SK-N-SH (cell line): ENCODE data around the gene SLC35E2B. TPM values are rescaled to one million over a fixed set of nuclear protein-coding genes. Genes with fewer than 3 reads are reported as not detected.

ENCODE experiments used
- CTCF ChIA-PET: fragments of 300-600, 350-600 bp; formaldehyde crosslinking; extraction: SDS; loops from one replicate; lab custom pipeline; 2021; lab: Yijun Ruan, JAX
- POLR2A ChIA-PET: fragments of 350-600 bp; sonication (Branson Sonifier 250); formaldehyde crosslinking; extraction: SDS; loops from one replicate; lab custom pipeline; 2020; ENCODE audit warnings: antibody characterized with exemption, inconsistent platforms; lab: Yijun Ruan, JAX
- DNase-seq: peaks from one replicate; pipeline ENCODE4 v3.0.0; 2012
- H2AFZ ChIP-seq: fragments of 200-600 bp; sonication (generic); 2 replicates; pipeline ENCODE4 v1.8.1; 2016; ENCODE audit warnings: antibody characterized with exemption, mild to moderate bottlenecking, low read depth
- H3F3A ChIP-seq: fragments of 200-600 bp; sonication (generic); replicated peaks from 2 replicates; pipeline ENCODE3; 2016; ENCODE audit warnings: antibody characterized with exemption, mild to moderate bottlenecking; ENCODE audit not compliant: insufficient read depth
- H3K27ac ChIP-seq, 2 experiments: fragments of 200-500 bp in 1 of 2; fragments of 200-600 bp in 1 of 2; sonication (Bioruptor generic) in 1 of 2; sonication (generic), shearing (Covaris generic) in 1 of 2; 2 replicates each; pipeline versions ENCODE4 v1.5.1 to v1.6.1; 2014 to 2016; ENCODE audit warnings: low read depth in 2 of 2, inconsistent platforms in 1 of 2, low read length in 1 of 2, mild to moderate bottlenecking in 1 of 2, mixed read lengths in 1 of 2
- H3K27me3 ChIP-seq: fragments of 200-600 bp; sonication (generic), shearing (Covaris generic); 2 replicates; pipeline ENCODE4 v1.6.1; 2016; ENCODE audit warnings: mixed run types; ENCODE audit not compliant: insufficient read depth
- H3K36me3 ChIP-seq, 2 experiments: fragments of 200-500 bp in 1 of 2; fragments of 200-600 bp in 1 of 2; sonication (Bioruptor generic) in 1 of 2; sonication (generic) in 1 of 2; replicated peaks in 1 of 2; 2 replicates each; pipeline versions ENCODE3 to v1.5.1; 2014 to 2016; ENCODE audit warnings: low read length in 1 of 2, mild to moderate bottlenecking in 1 of 2; ENCODE audit not compliant: insufficient read depth in 2 of 2, control insufficient read depth in 1 of 2
- H3K4me1 ChIP-seq, 2 experiments: fragments of 200-500 bp in 1 of 2; fragments of 200-600 bp in 1 of 2; sonication (Bioruptor generic) in 1 of 2; sonication (generic), shearing (Covaris generic) in 1 of 2; 2 replicates each; pipeline versions ENCODE4 v1.5.1 to v1.6.1; 2014 to 2016; ENCODE audit warnings: low read depth in 1 of 2, low read length in 1 of 2, mixed run types in 1 of 2; ENCODE audit not compliant: insufficient read depth in 2 of 2, control insufficient read depth in 1 of 2
- H3K4me2 ChIP-seq: fragments of 200-600 bp; sonication (generic), shearing (Covaris generic); 2 replicates; pipeline ENCODE4 v1.6.1; 2017; ENCODE audit warnings: mixed run types
- H3K4me3 ChIP-seq, 2 experiments: fragments of 200-500 bp in 1 of 2; fragments of 200-600 bp in 1 of 2; sonication (Bioruptor generic) in 1 of 2; sonication (generic), shearing (Covaris generic) in 1 of 2; 2 replicates each; pipeline versions ENCODE4 v1.5.1 to v1.8.1; 2014 to 2016; ENCODE audit warnings: low read depth in 2 of 2, inconsistent platforms in 1 of 2, low read length in 1 of 2, mild to moderate bottlenecking in 1 of 2, mixed read lengths in 1 of 2, moderate library complexity in 1 of 2
- H3K79me2 ChIP-seq: fragments of 200-600 bp; sonication (generic); 2 replicates; pipeline ENCODE4 v1.8.1; 2017; ENCODE audit warnings: mild to moderate bottlenecking; ENCODE audit not compliant: insufficient read depth
- H3K9ac ChIP-seq: fragments of 200-600 bp; sonication (generic); 2 replicates; pipeline ENCODE4 v1.6.1; 2017; ENCODE audit warnings: mixed run types
- H3K9me2 ChIP-seq: fragments of 200-600 bp; sonication (generic); 2 replicates; pipeline ENCODE4 v1.6.1; 2017; ENCODE audit warnings: mixed run types
- H3K9me3 ChIP-seq: fragments of 200-600 bp; sonication (generic); 2 replicates; pipeline ENCODE4 v1.6.1; 2017; ENCODE audit warnings: mixed run types, mild to moderate bottlenecking, moderate library complexity
- H4K20me1 ChIP-seq: fragments of 200-600 bp; sonication (generic); 2 replicates; pipeline ENCODE4 v1.6.1; 2017; ENCODE audit warnings: mild to moderate bottlenecking, mixed run types; ENCODE audit not compliant: insufficient read depth
- GABPA ChIP-seq: IDR thresholded peaks from 2 replicates; pipeline ENCODE4 v1.4.0; 2012; ENCODE audit warnings: low read depth, mild to moderate bottlenecking
- IRF3 ChIP-seq: fragments of 150-350 bp; IDR thresholded peaks from 2 replicates; pipeline ENCODE4 v1.6.1; 2016; ENCODE audit warnings: mild to moderate bottlenecking, low read depth, low read length
- NFIC ChIP-seq: IDR thresholded peaks from 2 replicates; pipeline ENCODE4 v1.4.0; 2012; ENCODE audit warnings: borderline replicate concordance
- PBX3 ChIP-seq: IDR thresholded peaks from 2 replicates; pipeline ENCODE4; 2012
- POLR2AphosphoS5 ChIP-seq: IDR thresholded peaks from 2 replicates; pipeline ENCODE4 v1.6.1; 2012; ENCODE audit warnings: low read depth, low read length
- RXRA ChIP-seq: IDR thresholded peaks from 2 replicates; pipeline ENCODE4 v1.4.0; 2012; ENCODE audit warnings: low read depth, mild to moderate bottlenecking, borderline replicate concordance
- SIN3A ChIP-seq: IDR thresholded peaks from 2 replicates; pipeline ENCODE4 v1.6.1; 2012; ENCODE audit warnings: low read depth, mild to moderate bottlenecking, low read length, moderate library complexity, borderline replicate concordance
- SMC3 ChIP-seq: IDR thresholded peaks from 2 replicates; pipeline ENCODE4 v1.6.1; 2012; ENCODE audit warnings: low read depth, low read length, improper control_type of control experiment
- YY1 ChIP-seq: IDR thresholded peaks from 2 replicates; pipeline ENCODE4 v1.4.0; 2012; ENCODE audit warnings: low read depth, mild to moderate bottlenecking
- WGBS: methylation state at CpG from one replicate; pipeline ENCODE4 v1.1.6; 2017; ENCODE audit warnings: low lambda C conversion rate; 5-methylcytosine and 5-hydroxymethylcytosine counted together
- polyA plus RNA-seq, 3 experiments: library from polyadenylated mRNA; depleted of rRNA; stranded (reverse); fragments of >200 nt; gene quantifications; 2 replicates each; pipeline ENCODE4 v1.2.3, GENCODE V29; 2012
- TF ChIP-seq, protein P1 (sequence below): fragments of 200-600 bp; sonication (generic); IDR thresholded peaks from 2 replicates; pipeline ENCODE4 v1.6.1; 2017; ENCODE audit warnings: antibody characterized with exemption, mild to moderate bottlenecking, moderate library complexity

Gene SLC35E2B
- polyA plus RNA-seq, 1 of the 3 experiments (the other 2 are of a cell fraction), result 20.5 TPM

GRCh38 chr1:1669468-1670440 lies 22.8 kb downstream of the SLC35E2B start:
- no peaks in the 10 kb centered on the region; a peak in 1 of 4 replicates for H3K4me1 ChIP-seq
- POLR2A ChIA-PET, result no interaction called here
- no peaks in the 10 kb centered on the region for H3K9me2 ChIP-seq
- H3F3A ChIP-seq, result no peaks in the 10 kb centered on the region
- no peak overlapping the region for H3K9ac ChIP-seq
- H3K27ac ChIP-seq, result no peak overlapping the region
- H3K4me3 ChIP-seq, result no peak overlapping the region
- no peaks in the 10 kb centered on the region for H3K9me3 ChIP-seq
- peak; percentile 11 for DNase-seq
- CTCF ChIA-PET, result no interaction called here
- H2AFZ ChIP-seq, result no peak overlapping the region
- H4K20me1 ChIP-seq, result no peaks in the 10 kb centered on the region
- no peak overlapping the region for H3K4me2 ChIP-seq
- no peaks in the 10 kb centered on the region for H3K27me3 ChIP-seq
- no peak for TF ChIP-seq GABPA
- TF ChIP-seq SIN3A, result no peak
- no peak for TF ChIP-seq SMC3
- no peak for TF ChIP-seq POLR2AphosphoS5
- TF ChIP-seq RXRA, result no peak
- no peaks in the 10 kb centered on the region for H3K79me2 ChIP-seq
- peaks cover 0 to 45% of the 10 kb centered on the region in 2 experiments for H3K36me3 ChIP-seq
- 92% methylated on average over 28 of the region's 43 CpGs for WGBS

DNA sequence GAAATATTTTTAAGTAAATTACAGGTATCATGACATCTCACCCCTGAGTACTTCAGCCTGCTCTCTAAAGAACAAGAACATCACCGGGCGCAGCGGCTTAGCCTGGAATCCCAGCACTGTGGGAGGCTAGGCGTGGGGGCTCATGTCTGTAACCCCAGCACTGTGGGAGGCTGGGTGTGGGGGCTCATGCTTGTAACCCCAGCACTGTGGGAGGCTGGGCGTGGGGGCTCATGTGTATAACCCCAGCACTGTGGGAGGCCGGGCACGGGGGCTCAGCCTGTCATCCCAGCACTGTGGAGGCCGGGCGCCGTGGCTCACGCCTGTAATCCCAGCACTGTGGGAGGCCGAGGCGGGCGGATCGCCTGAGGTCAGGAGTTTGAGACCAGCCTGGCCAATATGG lies 26.1 kb downstream of the SLC35E2B start:
- no peak for DNase-seq
- ChIA-PET POLR2A (no interaction called here), CTCF (interaction anchor here (1.1 to 1.6 kb wide), 4 partner anchors 10 to 52 kb away, joined by 3 to 7 read pairs (median 4); no protein-coding TSS in a partner anchor)
- no peak overlapping the region for H3K27ac ChIP-seq
- H3K4me3 ChIP-seq, result no peak overlapping the region
- no peaks in the 10 kb centered on the region; a peak in 1 of 4 replicates for H3K4me1 ChIP-seq
- peaks cover 5% of the 10 kb centered on the region for H3F3A ChIP-seq
- 100% methylated on average over 3 of the region's 15 CpGs for WGBS
- no peak overlapping the region for H3K9ac ChIP-seq
- no peaks in the 10 kb centered on the region for H3K79me2 ChIP-seq
- H3K9me3 ChIP-seq, result no peaks in the 10 kb centered on the region
- H3K27me3 ChIP-seq, result no peaks in the 10 kb centered on the region
- no peaks in the 10 kb centered on the region for H3K9me2 ChIP-seq
- H4K20me1 ChIP-seq, result no peaks in the 10 kb centered on the region
- H3K36me3 ChIP-seq, result peaks cover 0 to 37% of the 10 kb centered on the region in 2 experiments
- no peak overlapping the region for H2AFZ ChIP-seq
- TF ChIP-seq PBX3, result no peak
- no peak for TF ChIP-seq YY1
- H3K4me2 ChIP-seq, result no peak overlapping the region

DNA sequence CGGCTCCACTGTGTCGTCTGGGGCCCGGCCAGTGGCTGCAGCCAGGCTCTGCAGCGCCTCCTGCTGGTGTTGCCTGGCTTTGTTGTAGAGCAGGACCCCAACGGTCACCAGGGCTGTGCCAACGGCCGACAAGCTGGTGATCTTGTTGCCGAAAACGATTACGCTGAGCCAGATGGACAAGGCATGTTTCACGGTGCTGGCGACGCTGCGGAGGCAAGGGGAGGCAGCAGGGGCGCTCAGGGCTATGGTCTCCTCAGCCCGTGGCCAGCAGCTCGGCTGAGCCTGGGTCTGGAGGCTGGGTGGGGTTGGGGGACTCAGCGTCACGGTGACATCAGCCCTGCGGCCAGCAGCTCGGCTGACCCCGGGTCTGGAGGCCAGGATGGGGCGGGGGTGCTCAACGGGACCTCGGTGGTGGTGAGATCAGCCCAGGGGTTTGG lies 26.8 kb downstream of the SLC35E2B start:
- 86% methylated on average over 8 of the region's 25 CpGs for WGBS
- Histone ChIP-seq H3K79me2 (no peaks in the 10 kb centered on the region), H2AFZ (no peak overlapping the region), H3K4me2 (no peak overlapping the region), H4K20me1 (no peaks in the 10 kb centered on the region), H3K27me3 (no peaks in the 10 kb centered on the region), H3K9me3 (no peaks in the 10 kb centered on the region), H3F3A (peaks cover 5% of the 10 kb centered on the region), H3K4me3 (no peak overlapping the region), H3K9me2 (no peaks in the 10 kb centered on the region), H3K4me1 (no peaks in the 10 kb centered on the region; a peak in 1 of 4 replicates), H3K27ac (no peak overlapping the region; a peak in 1 of 4 replicates), H3K36me3 (peaks cover 0 to 30% of the 10 kb centered on the region in 2 experiments), H3K9ac (no peak overlapping the region)
- ChIA-PET POLR2A (no interaction called here), CTCF (interaction anchor here (1.1 to 1.6 kb wide), 6 partner anchors 10 to 379 kb away, joined by 3 to 7 read pairs (median 6); no protein-coding TSS in a partner anchor)
- TF ChIP-seq NFIC (no peak), IRF3 (no peak)
- TF ChIP-seq, protein P1, sequence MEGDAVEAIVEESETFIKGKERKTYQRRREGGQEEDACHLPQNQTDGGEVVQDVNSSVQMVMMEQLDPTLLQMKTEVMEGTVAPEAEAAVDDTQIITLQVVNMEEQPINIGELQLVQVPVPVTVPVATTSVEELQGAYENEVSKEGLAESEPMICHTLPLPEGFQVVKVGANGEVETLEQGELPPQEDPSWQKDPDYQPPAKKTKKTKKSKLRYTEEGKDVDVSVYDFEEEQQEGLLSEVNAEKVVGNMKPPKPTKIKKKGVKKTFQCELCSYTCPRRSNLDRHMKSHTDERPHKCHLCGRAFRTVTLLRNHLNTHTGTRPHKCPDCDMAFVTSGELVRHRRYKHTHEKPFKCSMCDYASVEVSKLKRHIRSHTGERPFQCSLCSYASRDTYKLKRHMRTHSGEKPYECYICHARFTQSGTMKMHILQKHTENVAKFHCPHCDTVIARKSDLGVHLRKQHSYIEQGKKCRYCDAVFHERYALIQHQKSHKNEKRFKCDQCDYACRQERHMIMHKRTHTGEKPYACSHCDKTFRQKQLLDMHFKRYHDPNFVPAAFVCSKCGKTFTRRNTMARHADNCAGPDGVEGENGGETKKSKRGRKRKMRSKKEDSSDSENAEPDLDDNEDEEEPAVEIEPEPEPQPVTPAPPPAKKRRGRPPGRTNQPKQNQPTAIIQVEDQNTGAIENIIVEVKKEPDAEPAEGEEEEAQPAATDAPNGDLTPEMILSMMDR, result peak; percentile 54
- DNase-seq, result peak; percentile 78
